Measurements from ENCODE around the gene ANXA3.

GRCh38 chr4:78659665-78660064 lies 108.1 kb downstream of the ANXA3 start:
- no peak for TF ChIP-seq CTCF (IDR thresholded peaks at IDR 0.05; ENCODE audit: insufficient read depth, low read depth, low read length)
- TF ChIP-seq EZH2 (IDR thresholded peaks at IDR 0.05; ENCODE audit: insufficient read depth, low read length), result no peak
